Left renal pelvis (tissue), 4 donors: Measurements from ENCODE around the gene FBLN1. TPM values are rescaled to one million over a fixed set of nuclear protein-coding genes. Genes with fewer than 3 reads are reported as not detected.
"Not testable (repeated sequence)": the region's sequence is repeated elsewhere in the genome, so short reads cannot be mapped to it uniquely, and the experiment has no call there.

Experiments used
- DNase-seq, 4 donors: peaks; one replicate each; pipeline ENCODE4 v3.0.0-alpha.2; 2013; ENCODE audit warnings: low read depth in 4 of 4, low spot score in 3 of 4
- polyA plus RNA-seq, 4 donors: library from polyadenylated mRNA; unstranded; fragments of 120-200 nt; gene quantifications; one replicate each; pipeline ENCODE4 v1.2.1, GENCODE V29; 2013; ENCODE audit not compliant: insufficient read length in 4 of 4

Gene FBLN1
- polyA plus RNA-seq, 4 donors: 135 to 572 (median 169) TPM

GRCh38 chr22:45582236-45582954, 79.7 kb downstream of the FBLN1 start:
- DNase-seq: no peak

GRCh38 chr22:45582955-45583320, 80.3 kb downstream of the FBLN1 start:
- DNase-seq: no peak

GRCh38 chr22:45583504-45583903, 80.8 kb downstream of the FBLN1 start:
- DNase-seq: no peak

GRCh38 chr22:45584121-45584570, 81.5 kb downstream of the FBLN1 start:
- DNase-seq: no peak

- no peak for DNase-seq
Observed at GRCh38 chr22:45584621-45585436, 82.1 kb downstream of the FBLN1 start.

GRCh38 chr22:45585437-45585755, 82.7 kb downstream of the FBLN1 start:
- no peak for DNase-seq

- no peak for DNase-seq
Observed at GRCh38 chr22:45585946-45586540, 83.4 kb downstream of the FBLN1 start.

- DNase-seq: no peak
Observed at GRCh38 chr22:45586651-45587405, 84.1 kb downstream of the FBLN1 start.

GRCh38 chr22:45587638-45588505, 85.2 kb downstream of the FBLN1 start:
- no peak for DNase-seq

- no peak for DNase-seq
Observed at GRCh38 chr22:45589556-45589955, 86.9 kb downstream of the FBLN1 start.

- DNase-seq: no peak
Observed at GRCh38 chr22:45590262-45590661, 87.6 kb downstream of the FBLN1 start.

GRCh38 chr22:45591633-45592213, 89.0 kb downstream of the FBLN1 start:
- not testable (repeated sequence) for DNase-seq

- no peak for DNase-seq
Observed at GRCh38 chr22:45594123-45594941, 91.6 kb downstream of the FBLN1 start.

- no peak for DNase-seq
Observed at GRCh38 chr22:45597460-45598192, 94.9 kb downstream of the FBLN1 start.

GRCh38 chr22:45598596-45599217, 96.0 kb downstream of the FBLN1 start:
- DNase-seq: no peak

GRCh38 chr22:45599836-45600577, 97.3 kb downstream of the FBLN1 start:
- no peak for DNase-seq
